KOPT-K1 (cell line): ENCODE data around the gene GPX3.

ENCODE experiments used
- H3K27ac ChIP-seq: fragments of 200-600 bp; sonication (generic); 2 replicates; pipeline ENCODE4 v1.5.1; 2016; ENCODE audit warnings: antibody characterized with exemption, mild to moderate bottlenecking, low read depth, low read length; ENCODE audit not compliant: poor library complexity, severe bottlenecking
- H3K36me3 ChIP-seq: fragments of 200-600 bp; sonication (generic); 2 replicates; pipeline ENCODE4 v1.5.1; 2017; ENCODE audit warnings: antibody characterized with exemption, mild to moderate bottlenecking, low read length, moderate library complexity; ENCODE audit not compliant: insufficient read depth
- H3K9me3 ChIP-seq: fragments of 200-600 bp; sonication (generic); 2 replicates; pipeline ENCODE4 v1.5.1; 2017; ENCODE audit warnings: antibody characterized with exemption, low read length, mild to moderate bottlenecking; ENCODE audit not compliant: insufficient read depth, poor library complexity, severe bottlenecking

The GPX3 gene

GRCh38 chr5:151068433-151069197, 48.2 kb downstream of the GPX3 start:
- peaks cover 21% of the 10 kb centered on the region for H3K36me3 ChIP-seq
- no peaks in the 10 kb centered on the region for H3K9me3 ChIP-seq
- peak overlapping the region; percentile 10 for H3K27ac ChIP-seq

- Histone ChIP-seq H3K9me3 (no peaks in the 10 kb centered on the region), H3K27ac (no peak overlapping the region), H3K36me3 (peaks cover 20% of the 10 kb centered on the region)
These were observed 50.1 kb downstream of the GPX3 start for GRCh38 chr5:151070449-151070848.

- Histone ChIP-seq H3K27ac (no peak overlapping the region), H3K9me3 (no peaks in the 10 kb centered on the region), H3K36me3 (peaks cover 20% of the 10 kb centered on the region)
These were observed 50.6 kb downstream of the GPX3 start for GRCh38 chr5:151071021-151071420.

- H3K36me3 ChIP-seq, result peaks cover 18% of the 10 kb centered on the region
- H3K9me3 ChIP-seq, result no peaks in the 10 kb centered on the region
- H3K27ac ChIP-seq, result no peak overlapping the region
These were observed 51.6 kb downstream of the GPX3 start for GRCh38 chr5:151071848-151072629.

- Histone ChIP-seq H3K9me3 (no peaks in the 10 kb centered on the region), H3K36me3 (peaks cover 13% of the 10 kb centered on the region; the same call in 1 of the 2 replicates), H3K27ac (no peak overlapping the region)
These were observed 52.2 kb downstream of the GPX3 start for GRCh38 chr5:151072630-151073025.

- Histone ChIP-seq H3K36me3 (peaks cover 19% of the 10 kb centered on the region), H3K9me3 (no peaks in the 10 kb centered on the region), H3K27ac (no peak overlapping the region)
These were observed 52.9 kb downstream of the GPX3 start for GRCh38 chr5:151073280-151073679.

- H3K27ac ChIP-seq, result no peak overlapping the region
- H3K9me3 ChIP-seq, result no peaks in the 10 kb centered on the region
- peaks cover 26% of the 10 kb centered on the region for H3K36me3 ChIP-seq
These were observed 54.2 kb downstream of the GPX3 start for GRCh38 chr5:151074557-151074956.

GRCh38 chr5:151075698-151076331, 55.4 kb downstream of the GPX3 start:
- H3K9me3 ChIP-seq, result no peaks in the 10 kb centered on the region
- peaks cover 22% of the 10 kb centered on the region for H3K36me3 ChIP-seq

GRCh38 chr5:151076616-151077015, 56.2 kb downstream of the GPX3 start:
- Histone ChIP-seq H3K36me3 (peaks cover 14% of the 10 kb centered on the region), H3K27ac (no peak overlapping the region), H3K9me3 (no peaks in the 10 kb centered on the region)

More at GRCh38 chr5:151075698-151076331, 55.4 kb downstream of the GPX3 start:
- no peak overlapping the region for H3K27ac ChIP-seq

GRCh38 chr5:151077419-151077818, 57.0 kb downstream of the GPX3 start:
- H3K9me3 ChIP-seq, result no peaks in the 10 kb centered on the region
- peaks cover 13% of the 10 kb centered on the region for H3K36me3 ChIP-seq
- H3K27ac ChIP-seq, result no peak overlapping the region

- Histone ChIP-seq H3K36me3 (peaks cover 13% of the 10 kb centered on the region), H3K9me3 (no peaks in the 10 kb centered on the region), H3K27ac (no peak overlapping the region)
These were observed 57.6 kb downstream of the GPX3 start for GRCh38 chr5:151077967-151078366.
